ENCODE data around the gene SNU13. TPM values are rescaled to one million over a fixed set of nuclear protein-coding genes. Genes with fewer than 3 reads are reported as not detected.

The SNU13 gene
- total RNA-seq, 1 donor from 2014 or later, result 157 TPM

DNA sequence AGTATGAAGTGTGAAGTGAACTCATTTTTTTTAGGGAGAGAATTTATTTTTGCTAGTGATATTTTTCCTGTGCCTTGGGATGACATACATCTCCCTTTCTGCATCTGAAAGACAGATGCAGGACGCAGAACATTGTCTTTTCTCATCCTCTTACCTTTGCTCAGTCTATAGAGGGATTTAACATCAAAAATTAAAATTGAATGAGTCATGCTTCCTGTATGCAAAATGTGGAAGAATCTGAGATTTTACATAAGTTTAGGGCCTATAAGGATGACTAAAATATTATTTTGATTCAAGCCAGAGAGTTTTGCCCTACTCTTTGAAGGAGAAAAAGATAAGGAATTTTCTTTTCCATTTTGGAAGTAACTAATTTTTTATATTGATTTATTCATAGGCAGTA, 40.2 kb downstream of the SNU13 start:
- ATAC-seq (ENCODE audit: low read depth) (peak; percentile 47), DNase-seq (no peak)
- intact Hi-C loops (cut with micrococcal nuclease), result no loop called here
- Mint-ChIP-seq H3K36me3 (ENCODE audit: low read depth) (peaks cover 69% of the 10 kb centered on the region), H3K4me1 (peaks cover 8% of the 10 kb centered on the region), H3K4me3 (no peak overlapping the region), H3K27me3 (no peaks in the 10 kb centered on the region), H3K27ac (no peak overlapping the region), H3K9me3 (no peaks in the 10 kb centered on the region)
- ChIA-PET POLR2A (interaction anchor here (0.6 kb wide), 1 partner anchor 180 kb away, joined by 4 read pairs; the partner anchor contains the start of gene PHF5A), CTCF (no interaction called here)
- TF ChIP-seq, protein P1, sequence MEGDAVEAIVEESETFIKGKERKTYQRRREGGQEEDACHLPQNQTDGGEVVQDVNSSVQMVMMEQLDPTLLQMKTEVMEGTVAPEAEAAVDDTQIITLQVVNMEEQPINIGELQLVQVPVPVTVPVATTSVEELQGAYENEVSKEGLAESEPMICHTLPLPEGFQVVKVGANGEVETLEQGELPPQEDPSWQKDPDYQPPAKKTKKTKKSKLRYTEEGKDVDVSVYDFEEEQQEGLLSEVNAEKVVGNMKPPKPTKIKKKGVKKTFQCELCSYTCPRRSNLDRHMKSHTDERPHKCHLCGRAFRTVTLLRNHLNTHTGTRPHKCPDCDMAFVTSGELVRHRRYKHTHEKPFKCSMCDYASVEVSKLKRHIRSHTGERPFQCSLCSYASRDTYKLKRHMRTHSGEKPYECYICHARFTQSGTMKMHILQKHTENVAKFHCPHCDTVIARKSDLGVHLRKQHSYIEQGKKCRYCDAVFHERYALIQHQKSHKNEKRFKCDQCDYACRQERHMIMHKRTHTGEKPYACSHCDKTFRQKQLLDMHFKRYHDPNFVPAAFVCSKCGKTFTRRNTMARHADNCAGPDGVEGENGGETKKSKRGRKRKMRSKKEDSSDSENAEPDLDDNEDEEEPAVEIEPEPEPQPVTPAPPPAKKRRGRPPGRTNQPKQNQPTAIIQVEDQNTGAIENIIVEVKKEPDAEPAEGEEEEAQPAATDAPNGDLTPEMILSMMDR (IDR thresholded peaks at IDR 0.05), result no peak

DNA sequence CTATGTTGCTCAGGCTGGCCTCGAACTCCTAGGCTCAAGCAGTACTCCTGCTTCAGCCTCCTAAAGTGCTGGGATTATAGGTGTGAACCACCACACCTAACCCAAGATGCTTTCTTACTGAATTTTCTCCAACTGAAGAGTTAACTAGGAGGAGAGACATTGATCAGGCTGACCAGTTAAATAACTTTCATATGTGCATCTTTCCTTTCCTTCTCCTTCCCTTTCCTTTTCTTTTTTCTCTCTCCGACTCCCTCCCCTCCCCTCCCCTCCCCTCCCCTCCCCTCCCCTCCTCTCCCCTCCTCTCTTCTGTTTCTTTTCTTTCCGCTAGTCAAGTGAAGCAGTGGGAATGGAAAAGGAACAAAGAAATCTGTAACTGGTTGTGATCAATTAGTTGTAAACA, 40.9 kb downstream of the SNU13 start:
- peaks cover 70% of the 10 kb centered on the region for H3K36me3 Mint-ChIP-seq (ENCODE audit: low read depth)
- ChIA-PET CTCF (no interaction called here), POLR2A (interaction anchor here (0.6 kb wide), 1 partner anchor 179 kb away, joined by 4 read pairs; the partner anchor contains the start of gene PHF5A)
- TF ChIP-seq, protein P1 (IDR thresholded peaks at IDR 0.05), result no peak
- no peak overlapping the region for H3K4me3 Mint-ChIP-seq
- no peak for DNase-seq
- no peak overlapping the region for H3K27ac Mint-ChIP-seq
- intact Hi-C loops (cut with micrococcal nuclease), result no loop called here
- no peaks in the 10 kb centered on the region for H3K9me3 Mint-ChIP-seq
- H3K4me1 Mint-ChIP-seq, result peaks cover 8% of the 10 kb centered on the region
- no peaks in the 10 kb centered on the region for H3K27me3 Mint-ChIP-seq
- ATAC-seq (ENCODE audit: low read depth), result no peak

DNA sequence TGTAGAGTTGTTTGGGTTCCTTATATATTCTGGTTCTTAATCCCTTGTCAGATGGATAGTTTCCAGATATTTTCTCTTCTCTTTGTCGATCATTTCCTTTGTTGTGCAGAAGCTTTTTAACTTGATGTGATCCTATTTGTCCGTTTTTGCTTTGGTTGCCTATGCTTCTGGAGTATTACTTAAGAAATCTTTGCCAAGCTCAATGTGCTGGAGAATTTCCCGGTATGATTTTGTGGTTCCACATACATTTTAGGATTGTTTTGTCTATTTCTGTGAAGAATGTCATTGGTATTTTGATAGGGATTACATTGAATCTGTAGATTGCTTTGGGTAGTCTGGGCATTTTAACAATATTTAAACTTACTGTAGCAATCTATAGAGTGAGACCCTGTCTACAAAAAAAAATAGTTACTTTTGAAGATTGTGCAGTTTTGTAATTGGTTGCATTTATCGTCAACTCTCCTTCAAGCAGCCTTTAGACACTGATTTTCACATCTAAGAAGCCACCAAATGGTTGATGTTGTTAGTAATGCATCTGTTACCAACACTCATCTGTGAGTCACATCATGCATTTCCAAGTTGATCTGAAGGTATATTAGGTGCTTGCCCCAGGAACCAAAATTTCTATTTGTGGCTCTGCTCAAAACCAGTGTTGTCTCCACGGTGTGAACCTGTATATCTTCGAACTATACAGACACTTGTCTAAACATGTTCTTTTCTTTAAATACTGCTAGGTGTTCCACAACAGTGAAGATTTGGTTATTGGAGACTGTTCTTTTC, 46.1 kb downstream of the SNU13 start:
- ChIA-PET POLR2A (interaction anchor here (0.6 kb wide), 1 partner anchor 46 kb away, joined by 6 read pairs; the partner anchor contains the start of gene SNU13), CTCF (no interaction called here)
- ATAC-seq (ENCODE audit: low read depth) (no peak), DNase-seq (no peak)
- H3K9me3 Mint-ChIP-seq, result no peaks in the 10 kb centered on the region
- no peaks in the 10 kb centered on the region for H3K27me3 Mint-ChIP-seq
- TF ChIP-seq, protein P1 (IDR thresholded peaks at IDR 0.05), result no peak
- no peak overlapping the region for H3K27ac Mint-ChIP-seq
- intact Hi-C loops (cut with micrococcal nuclease), result no loop called here
- no peak overlapping the region for H3K4me3 Mint-ChIP-seq
- H3K36me3 Mint-ChIP-seq (ENCODE audit: low read depth), result peaks cover 75% of the 10 kb centered on the region
- H3K4me1 Mint-ChIP-seq, result no peaks in the 10 kb centered on the region

DNA sequence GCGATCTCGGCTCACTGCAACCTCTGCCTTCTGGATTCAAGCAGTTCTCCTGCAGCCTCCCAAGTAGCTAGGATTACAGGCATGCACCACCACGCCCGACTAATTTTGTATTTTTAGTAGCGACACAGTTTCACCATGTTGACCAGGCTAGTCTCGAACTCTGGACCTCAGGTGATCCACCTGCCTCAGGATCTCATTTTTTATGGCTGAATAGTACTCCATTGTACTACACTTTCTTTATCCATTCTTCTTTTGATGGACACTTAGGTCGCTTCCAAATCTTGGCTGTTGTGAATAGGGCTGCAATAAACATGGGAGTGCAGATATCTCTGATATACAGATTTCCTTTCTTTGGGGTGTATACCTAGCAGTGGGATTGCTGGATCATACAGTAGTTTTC, 46.8 kb downstream of the SNU13 start:
- Mint-ChIP-seq H3K4me3 (no peak overlapping the region), H3K4me1 (no peaks in the 10 kb centered on the region)
- intact Hi-C loops (cut with micrococcal nuclease), result no loop called here

DNA sequence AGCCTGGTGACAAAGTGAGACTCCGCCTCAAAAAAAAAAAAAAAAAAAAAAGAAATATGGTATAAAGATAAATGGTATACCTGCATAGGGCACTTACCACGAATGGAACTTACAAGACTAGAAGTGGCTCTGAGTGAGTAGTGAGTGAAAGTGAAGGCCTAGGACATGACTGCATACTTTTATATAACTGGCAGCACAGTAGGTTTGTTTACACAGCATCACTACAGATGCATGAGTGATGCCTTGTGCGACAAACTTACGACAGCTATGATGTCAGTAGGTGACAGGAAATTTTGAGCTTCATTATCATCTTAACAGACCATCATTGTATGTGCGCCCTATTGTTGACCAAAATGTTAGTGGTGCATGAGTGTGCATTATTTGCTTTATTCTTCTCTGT, 49.9 kb downstream of the SNU13 start:
- no peak overlapping the region for H3K27ac Mint-ChIP-seq
- peaks cover 83% of the 10 kb centered on the region for H3K36me3 Mint-ChIP-seq (ENCODE audit: low read depth)
- CTCF ChIA-PET, result no interaction called here
- DNase-seq, result no peak
- no peaks in the 10 kb centered on the region for H3K4me1 Mint-ChIP-seq
- intact Hi-C loops (cut with micrococcal nuclease), result no loop called here
- no peaks in the 10 kb centered on the region for H3K9me3 Mint-ChIP-seq
- no peak for ATAC-seq (ENCODE audit: low read depth)
- no peak overlapping the region for H3K4me3 Mint-ChIP-seq
- H3K27me3 Mint-ChIP-seq, result no peaks in the 10 kb centered on the region
- POLR2A ChIA-PET, result no interaction called here
- TF ChIP-seq, protein P1 (IDR thresholded peaks at IDR 0.05), result no peak

More for the DNA sequence above, 46.8 kb downstream of the SNU13 start:
- ChIA-PET CTCF (no interaction called here), POLR2A (interaction anchor here (0.6 kb wide), 1 partner anchor 47 kb away, joined by 6 read pairs; the partner anchor contains the start of gene SNU13)
- no peaks in the 10 kb centered on the region for H3K9me3 Mint-ChIP-seq
- DNase-seq, result no peak
- no peak overlapping the region for H3K27ac Mint-ChIP-seq
- ATAC-seq (ENCODE audit: low read depth), result no peak
- no peaks in the 10 kb centered on the region for H3K27me3 Mint-ChIP-seq
- peaks cover 77% of the 10 kb centered on the region for H3K36me3 Mint-ChIP-seq (ENCODE audit: low read depth)
- TF ChIP-seq, protein P1 (IDR thresholded peaks at IDR 0.05), result no peak

Measured in activated B cell treated with CpG ODN at 0.5 μM for 24 hours (primary cell).